ENCODE data around the gene F12.

F12 gene

DNA sequence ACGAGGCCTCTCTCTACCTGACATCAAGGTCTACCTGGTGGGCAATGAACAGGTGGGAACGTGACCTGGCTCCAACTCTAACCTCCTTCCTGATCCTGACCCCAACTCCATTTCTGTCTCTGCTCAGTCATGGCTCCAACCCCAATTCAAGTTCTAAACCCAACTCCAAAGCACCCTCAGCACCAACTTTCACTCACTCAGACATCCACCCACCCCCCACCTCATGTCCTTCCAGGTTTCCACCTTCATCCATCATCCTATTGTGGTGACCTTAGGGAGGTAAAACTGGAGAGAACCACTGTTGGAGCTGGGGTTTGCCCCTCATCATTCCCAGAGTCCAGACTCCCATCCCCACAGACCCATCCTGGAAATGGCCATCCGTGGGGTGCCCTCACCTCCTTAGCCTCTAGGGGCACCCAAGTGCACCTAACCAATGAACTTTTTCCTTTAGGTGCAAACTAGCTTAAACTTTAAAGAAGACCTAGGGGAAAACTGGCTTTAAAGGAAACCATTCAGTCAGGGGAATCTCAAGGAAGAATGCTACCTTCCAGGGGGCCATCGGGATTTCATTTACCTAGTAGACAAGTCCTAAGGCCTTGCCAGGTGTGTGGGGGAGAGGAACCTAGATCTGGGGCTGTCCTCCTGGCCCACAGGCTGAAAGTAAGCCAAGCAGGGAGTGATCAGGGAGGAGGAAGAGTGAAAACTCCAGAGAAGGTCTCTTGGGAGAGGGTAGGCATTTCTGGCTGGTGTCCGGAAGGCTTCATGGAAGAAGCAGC is 40.3 kb downstream of the F12 start:
- Mint-ChIP-seq H3K4me3 (peak overlapping the region; percentile 51), H3K36me3 (ENCODE audit: low read depth) (no peaks in the 10 kb centered on the region), H3K27me3 (ENCODE audit: low read depth, poor library complexity) (peaks cover 13% of the 10 kb centered on the region), H3K9me3 (no peaks in the 10 kb centered on the region), H3K27ac (no peak overlapping the region), H3K4me1 (peaks cover 53% of the 10 kb centered on the region)
- DNase-seq = peak; percentile 49
- TF ChIP-seq, protein P1, sequence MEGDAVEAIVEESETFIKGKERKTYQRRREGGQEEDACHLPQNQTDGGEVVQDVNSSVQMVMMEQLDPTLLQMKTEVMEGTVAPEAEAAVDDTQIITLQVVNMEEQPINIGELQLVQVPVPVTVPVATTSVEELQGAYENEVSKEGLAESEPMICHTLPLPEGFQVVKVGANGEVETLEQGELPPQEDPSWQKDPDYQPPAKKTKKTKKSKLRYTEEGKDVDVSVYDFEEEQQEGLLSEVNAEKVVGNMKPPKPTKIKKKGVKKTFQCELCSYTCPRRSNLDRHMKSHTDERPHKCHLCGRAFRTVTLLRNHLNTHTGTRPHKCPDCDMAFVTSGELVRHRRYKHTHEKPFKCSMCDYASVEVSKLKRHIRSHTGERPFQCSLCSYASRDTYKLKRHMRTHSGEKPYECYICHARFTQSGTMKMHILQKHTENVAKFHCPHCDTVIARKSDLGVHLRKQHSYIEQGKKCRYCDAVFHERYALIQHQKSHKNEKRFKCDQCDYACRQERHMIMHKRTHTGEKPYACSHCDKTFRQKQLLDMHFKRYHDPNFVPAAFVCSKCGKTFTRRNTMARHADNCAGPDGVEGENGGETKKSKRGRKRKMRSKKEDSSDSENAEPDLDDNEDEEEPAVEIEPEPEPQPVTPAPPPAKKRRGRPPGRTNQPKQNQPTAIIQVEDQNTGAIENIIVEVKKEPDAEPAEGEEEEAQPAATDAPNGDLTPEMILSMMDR (IDR thresholded peaks at IDR 0.05) = peak; percentile 56

DNA sequence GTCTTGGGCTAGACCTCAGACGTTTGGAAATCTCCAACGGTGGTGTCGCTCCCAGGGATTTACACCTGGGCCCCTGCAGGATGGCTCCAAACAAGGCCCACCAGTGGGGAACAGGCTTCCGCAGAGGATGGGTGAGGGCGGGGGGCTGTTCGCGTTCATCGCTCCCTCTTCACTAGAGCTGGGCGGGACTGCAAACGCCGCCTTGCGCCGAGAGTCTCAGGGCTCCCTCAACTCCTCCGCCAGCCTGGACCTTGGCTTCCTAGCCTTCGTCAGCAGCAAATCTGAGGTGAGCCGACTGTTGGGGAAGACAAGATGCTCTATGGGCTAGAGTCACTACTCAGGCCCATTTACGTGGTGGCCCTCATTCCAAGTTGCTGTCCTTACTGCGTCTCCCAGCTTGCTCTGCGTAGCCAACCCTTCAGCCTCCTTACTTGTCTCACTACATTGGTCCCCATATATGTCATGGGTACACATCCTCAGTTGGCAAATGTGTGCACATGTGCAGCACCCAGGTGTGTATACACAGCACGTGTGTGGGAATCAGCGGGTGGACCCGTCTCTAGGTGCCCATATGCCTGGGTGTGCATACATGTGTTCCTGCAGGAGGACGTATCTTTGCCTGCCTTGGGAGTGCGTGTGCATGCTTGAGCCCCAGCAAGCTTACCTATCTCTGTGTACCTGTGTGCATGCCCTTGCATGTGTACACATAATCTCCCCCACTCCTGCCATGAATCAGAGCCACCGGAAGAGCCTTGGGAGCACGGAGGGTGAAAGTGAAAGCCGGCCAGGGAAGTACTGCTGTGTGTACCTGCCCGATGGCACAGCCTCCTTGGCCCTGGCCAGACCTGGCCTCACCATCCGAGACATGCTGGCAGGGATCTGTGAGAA is 41.1 kb downstream of the F12 start:
- no peaks in the 10 kb centered on the region for H3K36me3 Mint-ChIP-seq (ENCODE audit: low read depth)

DNA sequence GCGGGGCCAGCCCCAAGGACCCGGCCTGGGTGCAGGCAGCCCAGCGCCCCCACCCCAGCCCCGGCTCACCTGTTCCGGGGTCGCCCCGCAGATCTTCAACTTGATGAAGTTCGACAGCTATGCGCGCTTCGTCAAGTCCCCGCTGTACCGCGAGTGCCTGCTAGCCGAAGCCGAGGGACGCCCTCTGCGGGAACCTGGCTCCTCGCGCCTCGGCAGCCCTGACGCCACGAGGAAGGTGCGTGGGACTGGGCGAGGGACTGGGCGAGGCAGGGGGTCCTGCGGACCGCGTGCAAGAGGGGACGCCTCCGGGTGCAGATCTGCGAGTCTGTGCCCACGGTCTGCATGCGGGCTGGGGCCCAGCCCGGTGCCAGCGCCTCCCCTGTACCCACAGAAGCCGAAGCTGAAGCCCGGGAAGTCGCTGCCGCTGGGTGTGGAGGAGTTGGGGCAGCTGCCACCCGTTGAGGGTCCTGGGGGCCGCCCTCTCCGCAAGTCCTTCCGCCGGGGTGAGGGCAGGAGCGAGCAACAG is 42.0 kb downstream of the F12 start:
- no peak for DNase-seq
- Mint-ChIP-seq H3K4me3 (peak overlapping the region; percentile 65), H3K27me3 (ENCODE audit: low read depth, poor library complexity) (peaks cover 10% of the 10 kb centered on the region), H3K36me3 (ENCODE audit: low read depth) (no peaks in the 10 kb centered on the region), H3K27ac (no peak overlapping the region), H3K9me3 (no peaks in the 10 kb centered on the region), H3K4me1 (peaks cover 58% of the 10 kb centered on the region)
- TF ChIP-seq, protein P1 (IDR thresholded peaks at IDR 0.05) = no peak

More for the DNA sequence above, 41.1 kb downstream of the F12 start:
- Mint-ChIP-seq H3K4me1 (peaks cover 55% of the 10 kb centered on the region), H3K4me3 (peak overlapping the region; percentile 48), H3K27me3 (ENCODE audit: low read depth, poor library complexity) (peaks cover 10% of the 10 kb centered on the region), H3K27ac (no peak overlapping the region), H3K9me3 (no peaks in the 10 kb centered on the region)
- DNase-seq = no peak
- TF ChIP-seq, protein P1 (IDR thresholded peaks at IDR 0.05) = no peak

DNA sequence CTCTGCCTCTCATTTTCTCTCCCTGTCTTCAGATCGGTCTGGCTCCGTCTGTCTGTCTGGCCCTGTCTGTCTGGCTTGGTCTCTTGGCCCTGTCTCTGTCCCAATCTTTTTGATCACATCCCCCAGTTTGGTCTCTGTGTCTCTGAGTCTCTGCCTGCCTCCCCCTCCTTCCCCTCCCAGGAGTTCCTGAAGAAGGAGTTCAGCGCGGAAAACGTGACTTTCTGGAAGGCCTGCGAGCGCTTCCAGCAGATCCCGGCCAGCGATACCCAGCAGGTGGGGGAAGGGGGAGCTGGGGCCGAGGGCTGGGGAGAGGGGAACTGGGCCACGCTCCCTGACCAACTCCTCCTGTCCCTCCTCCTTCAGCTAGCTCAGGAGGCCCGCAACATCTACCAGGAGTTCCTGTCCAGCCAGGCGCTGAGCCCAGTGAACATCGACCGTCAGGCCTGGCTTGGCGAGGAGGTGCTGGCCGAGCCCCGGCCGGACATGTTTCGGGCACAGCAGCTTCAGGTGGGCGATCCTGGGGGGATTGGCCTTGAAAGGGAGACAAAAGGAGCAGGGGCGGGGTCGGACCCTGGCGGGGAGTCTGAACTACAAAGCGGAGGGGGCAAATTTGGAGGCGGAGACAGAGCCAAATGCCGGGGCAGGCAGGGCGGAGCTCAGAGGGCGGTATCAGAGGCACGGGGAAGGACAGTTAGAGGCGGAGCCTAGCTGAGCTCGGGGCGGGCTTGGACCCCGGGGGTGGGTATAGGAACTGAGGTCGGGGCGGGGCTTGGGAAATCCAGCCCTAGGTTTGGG is 42.6 kb downstream of the F12 start:
- Mint-ChIP-seq H3K9me3 (no peaks in the 10 kb centered on the region), H3K36me3 (ENCODE audit: low read depth) (no peaks in the 10 kb centered on the region), H3K4me3 (peak overlapping the region; percentile 87), H3K27ac (peak overlapping the region; percentile 94), H3K27me3 (ENCODE audit: low read depth, poor library complexity) (peaks cover 14% of the 10 kb centered on the region), H3K4me1 (peaks cover 64% of the 10 kb centered on the region)
- peak; percentile 94 for DNase-seq
- TF ChIP-seq, protein P1 (IDR thresholded peaks at IDR 0.05) = no peak

DNA sequence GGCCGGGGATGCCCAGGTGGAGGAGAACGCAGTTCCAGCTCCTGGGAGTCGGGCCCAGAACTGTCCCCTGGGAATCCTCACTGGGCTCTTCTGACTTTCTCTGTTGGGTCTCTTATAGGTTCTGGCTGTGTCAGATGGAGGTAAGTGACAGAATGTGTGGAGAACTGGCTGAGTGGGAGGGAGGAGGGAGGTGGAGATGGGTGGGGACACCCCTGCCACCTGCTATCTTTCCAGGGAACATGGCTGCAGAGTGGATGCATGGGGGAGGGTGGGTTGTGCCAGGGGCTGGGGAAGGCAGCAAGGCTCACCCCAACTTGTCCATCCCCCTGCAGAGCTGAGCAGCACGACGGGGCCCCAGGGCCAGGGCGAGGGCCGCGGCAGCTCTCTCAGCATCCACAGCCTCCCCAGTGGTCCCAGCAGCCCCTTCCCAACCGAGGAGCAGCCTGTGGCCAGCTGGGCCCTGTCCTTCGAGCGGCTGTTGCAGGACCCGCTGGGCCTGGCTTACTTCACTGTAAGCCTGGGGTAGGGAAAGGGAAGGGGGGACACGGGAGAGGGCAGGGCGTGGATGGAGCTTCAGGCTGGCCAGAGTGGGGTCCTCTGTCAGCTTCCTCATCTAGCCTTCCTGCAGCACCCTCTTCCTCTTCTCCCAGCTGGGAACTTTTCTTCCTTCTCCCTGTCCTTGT is 43.4 kb downstream of the F12 start:
- Mint-ChIP-seq H3K27me3 (ENCODE audit: low read depth, poor library complexity) (peaks cover 14% of the 10 kb centered on the region), H3K4me3 (peak overlapping the region; percentile 87), H3K27ac (peak overlapping the region; percentile 87), H3K9me3 (no peaks in the 10 kb centered on the region), H3K36me3 (ENCODE audit: low read depth) (no peaks in the 10 kb centered on the region), H3K4me1 (peaks cover 60% of the 10 kb centered on the region)
- DNase-seq = no peak
- TF ChIP-seq, protein P1 (IDR thresholded peaks at IDR 0.05) = no peak

Data from nephron progenitor cell (in vitro differentiated cells).